Thyroid gland (tissue), 4 donors: Measurements from ENCODE around the gene RNU6-7.

Source experiments
- POLR2A ChIP-seq, 2 donors: fragments of 450-650 bp; IDR thresholded peaks; one replicate each; pipeline ENCODE4 v1.6.1; 2017; ENCODE audit warnings: antibody characterized with exemption in 2 of 2, mild to moderate bottlenecking in 2 of 2, moderate library complexity in 1 of 2
- TF ChIP-seq, protein P1 (sequence below), 6 experiments: fragments of 200-600 bp in 3 of 6; fragments of 450-650 bp in 3 of 6; sonication (generic) in 3 of 6; IDR thresholded peaks; one replicate each; pipeline ENCODE4 v1.5.1; 2016 to 2019; ENCODE audit warnings: antibody characterized with exemption in 6 of 6, mild to moderate bottlenecking in 2 of 6, inconsistent platforms in 1 of 6, moderate library complexity in 1 of 6

- TF ChIP-seq, protein P1, sequence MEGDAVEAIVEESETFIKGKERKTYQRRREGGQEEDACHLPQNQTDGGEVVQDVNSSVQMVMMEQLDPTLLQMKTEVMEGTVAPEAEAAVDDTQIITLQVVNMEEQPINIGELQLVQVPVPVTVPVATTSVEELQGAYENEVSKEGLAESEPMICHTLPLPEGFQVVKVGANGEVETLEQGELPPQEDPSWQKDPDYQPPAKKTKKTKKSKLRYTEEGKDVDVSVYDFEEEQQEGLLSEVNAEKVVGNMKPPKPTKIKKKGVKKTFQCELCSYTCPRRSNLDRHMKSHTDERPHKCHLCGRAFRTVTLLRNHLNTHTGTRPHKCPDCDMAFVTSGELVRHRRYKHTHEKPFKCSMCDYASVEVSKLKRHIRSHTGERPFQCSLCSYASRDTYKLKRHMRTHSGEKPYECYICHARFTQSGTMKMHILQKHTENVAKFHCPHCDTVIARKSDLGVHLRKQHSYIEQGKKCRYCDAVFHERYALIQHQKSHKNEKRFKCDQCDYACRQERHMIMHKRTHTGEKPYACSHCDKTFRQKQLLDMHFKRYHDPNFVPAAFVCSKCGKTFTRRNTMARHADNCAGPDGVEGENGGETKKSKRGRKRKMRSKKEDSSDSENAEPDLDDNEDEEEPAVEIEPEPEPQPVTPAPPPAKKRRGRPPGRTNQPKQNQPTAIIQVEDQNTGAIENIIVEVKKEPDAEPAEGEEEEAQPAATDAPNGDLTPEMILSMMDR (IDR thresholded peaks at IDR 0.05): no peak
- TF ChIP-seq POLR2A (IDR thresholded peaks at IDR 0.05): no peak
Observed at GRCh38 chr14:32250681-32251080, 48.8 kb downstream of the RNU6-7 start.
